Stimulated activated naive CD4-positive, alpha-beta T cell (primary cell): ENCODE data around the gene DOCK10.

Experiments
- DNase-seq, 6 experiments: peaks; one replicate each; lab custom pipeline; 2025; lab: John Stamatoyannopoulos, UW

The DOCK10 gene

GRCh38 chr2:224882291-224883171 is 159.7 kb downstream of the DOCK10 start:
- DNase-seq, result no peak

- no peak for DNase-seq
These were observed 160.4 kb downstream of the DOCK10 start for GRCh38 chr2:224881846-224882245.

- DNase-seq, result no peak
These were observed 165.7 kb downstream of the DOCK10 start for GRCh38 chr2:224876522-224876921.

- no peak for DNase-seq
These were observed 166.4 kb downstream of the DOCK10 start for GRCh38 chr2:224875841-224876240.

GRCh38 chr2:224875153-224875552 is 167.1 kb downstream of the DOCK10 start:
- no peak for DNase-seq

GRCh38 chr2:224871813-224872212 is 170.5 kb downstream of the DOCK10 start:
- no peak for DNase-seq

- no peak for DNase-seq
These were observed 171.9 kb downstream of the DOCK10 start for GRCh38 chr2:224870341-224870740.

GRCh38 chr2:224869601-224870233 is 172.6 kb downstream of the DOCK10 start:
- no peak for DNase-seq

- no peak for DNase-seq
These were observed 177.3 kb downstream of the DOCK10 start for GRCh38 chr2:224865016-224865415.

GRCh38 chr2:224861266-224861665 is 181.0 kb downstream of the DOCK10 start:
- no peak for DNase-seq

GRCh38 chr2:224860786-224861185 is 181.5 kb downstream of the DOCK10 start:
- DNase-seq, result no peak

GRCh38 chr2:224851811-224852210 is 190.5 kb downstream of the DOCK10 start:
- DNase-seq, result no peak

GRCh38 chr2:224850081-224850480 is 192.2 kb downstream of the DOCK10 start:
- DNase-seq, result no peak

- DNase-seq, result no peak
These were observed 193.0 kb downstream of the DOCK10 start for GRCh38 chr2:224849264-224849663.

GRCh38 chr2:224847961-224848850 is 194.1 kb downstream of the DOCK10 start:
- DNase-seq, result no peak

- DNase-seq, result no peak
These were observed 194.9 kb downstream of the DOCK10 start for GRCh38 chr2:224847381-224847780.

GRCh38 chr2:224846686-224847085 is 195.6 kb downstream of the DOCK10 start:
- DNase-seq, result no peak

GRCh38 chr2:224846161-224846560 is 196.1 kb downstream of the DOCK10 start:
- no peak for DNase-seq

- no peak for DNase-seq
These were observed 199.1 kb downstream of the DOCK10 start for GRCh38 chr2:224843141-224843540.

- no peak for DNase-seq
These were observed 200.4 kb downstream of the DOCK10 start for GRCh38 chr2:224841910-224842309.

GRCh38 chr2:224838335-224838734 is 203.9 kb downstream of the DOCK10 start:
- DNase-seq, result no peak

GRCh38 chr2:224837558-224837957 is 204.7 kb downstream of the DOCK10 start:
- no peak for DNase-seq
